T-helper 2 cell (primary cell): ENCODE results near the gene MYO7A.

ENCODE experiments used
- DNase-seq, 5 experiments: peaks; one replicate each; pipeline versions ENCODE4 v3.0.0 to v3.0.0-alpha.2; 2012 to 2022

MYO7A gene

GRCh38 chr11:77187111-77187750 is 59.2 kb downstream of the MYO7A start:
- DNase-seq = no peak

DNA sequence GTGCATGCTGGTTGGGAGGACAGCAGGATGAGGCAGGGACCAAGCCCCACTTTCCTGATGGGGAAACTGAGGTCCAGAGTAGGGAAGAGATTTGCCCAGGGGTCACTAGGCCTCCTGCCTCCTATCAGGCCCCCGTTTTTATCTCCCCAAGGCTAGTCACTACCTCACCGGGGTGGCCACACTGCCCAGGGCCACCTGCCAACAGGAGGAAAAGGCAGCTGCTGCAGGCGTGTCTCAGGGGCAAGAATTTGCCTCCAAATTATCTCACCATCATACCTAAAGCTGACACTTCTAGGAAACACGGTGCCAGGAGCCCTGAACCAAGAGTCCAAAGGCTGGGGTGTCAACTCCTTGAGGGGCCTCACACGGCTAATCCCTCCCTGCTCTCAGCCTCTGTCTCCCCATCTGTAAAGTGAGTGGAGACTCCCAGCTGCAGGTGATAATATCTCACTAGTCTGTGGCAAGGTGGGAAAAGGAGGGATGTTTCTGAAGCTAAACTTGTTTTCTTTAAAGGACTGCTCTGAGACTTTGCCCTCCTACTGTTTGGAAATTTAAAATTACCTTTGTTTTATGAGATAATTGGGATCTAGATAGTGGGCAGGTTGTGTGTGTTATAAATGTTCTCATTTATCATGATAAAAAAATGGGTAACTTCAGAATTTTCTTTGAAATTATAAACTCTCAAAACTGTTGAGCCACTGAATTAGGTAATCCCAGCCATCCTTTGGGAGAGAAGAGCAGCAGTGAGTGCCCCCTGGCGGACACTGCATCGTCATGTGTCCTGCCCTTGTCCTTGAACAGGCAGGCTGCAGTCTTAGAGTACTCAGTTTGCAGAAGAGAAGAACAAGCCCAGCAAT is 60.0 kb downstream of the MYO7A start:
- DNase-seq = peak; percentile 24 to 68 (median 41)

DNA sequence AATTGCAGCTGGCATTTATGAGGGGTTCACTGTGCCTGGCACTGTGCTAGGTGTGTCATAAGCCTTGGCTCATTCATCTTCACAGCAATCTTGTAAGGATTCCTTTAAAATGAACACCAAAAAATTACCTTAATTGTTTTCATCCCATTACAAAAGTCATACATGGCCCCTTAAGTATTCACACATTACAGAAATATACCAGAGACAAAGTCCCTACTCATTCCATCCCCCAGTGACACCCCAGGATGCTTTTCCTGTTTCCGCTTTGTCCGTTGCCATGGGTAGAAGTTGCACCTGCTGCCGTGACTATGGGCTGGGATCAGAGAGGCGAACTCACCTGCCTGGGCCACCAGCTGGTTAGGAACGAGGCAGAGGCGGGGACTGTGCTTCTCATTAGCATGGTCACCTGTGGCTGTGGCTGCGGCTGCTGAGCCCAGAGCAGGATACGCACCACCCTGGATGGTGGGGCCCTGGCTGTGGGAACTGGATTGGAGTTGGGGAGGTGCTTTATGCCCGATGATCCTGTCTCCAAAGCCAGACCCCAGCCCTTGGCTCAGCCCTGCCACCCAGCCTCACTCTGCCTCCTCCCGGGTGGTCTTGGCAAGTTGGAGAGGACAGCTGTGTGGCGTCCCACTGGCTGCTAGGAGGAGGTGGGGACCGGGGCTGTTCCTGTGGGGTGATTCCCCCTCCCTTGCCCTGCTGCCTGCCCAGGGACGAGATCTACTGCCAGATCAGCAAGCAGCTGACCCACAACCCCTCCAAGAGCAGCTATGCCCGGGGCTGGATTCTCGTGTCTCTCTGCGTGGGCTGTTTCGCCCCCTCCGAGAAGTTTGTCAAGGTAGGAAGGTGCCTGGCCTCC is 60.8 kb downstream of the MYO7A start:
- no peak for DNase-seq

DNA sequence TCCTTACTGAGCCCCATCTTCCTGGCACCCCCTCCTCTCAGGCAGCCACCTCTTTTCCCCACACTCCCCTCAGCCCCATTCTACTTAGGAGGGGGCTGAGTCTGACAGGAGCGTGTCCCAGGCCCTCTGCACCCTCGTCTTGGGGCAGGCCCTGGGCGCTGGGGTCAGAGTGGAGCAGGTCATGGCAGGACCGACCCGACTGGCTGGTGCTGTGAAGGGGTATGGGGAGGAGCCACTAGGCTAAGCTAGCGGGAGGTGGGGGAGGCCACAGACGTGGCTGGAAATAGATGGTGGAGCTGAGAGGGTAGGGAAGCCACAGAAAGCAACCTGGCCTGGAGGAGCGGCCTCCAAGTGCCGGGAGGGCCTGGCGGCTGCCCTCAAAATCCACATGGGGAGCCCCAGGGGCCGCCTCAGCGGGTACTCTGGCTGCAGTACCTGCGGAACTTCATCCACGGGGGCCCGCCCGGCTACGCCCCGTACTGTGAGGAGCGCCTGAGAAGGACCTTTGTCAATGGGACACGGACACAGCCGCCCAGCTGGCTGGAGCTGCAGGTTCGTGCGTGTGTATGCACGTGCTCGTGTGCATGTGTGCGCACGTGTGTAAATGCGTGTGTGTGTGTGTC is 61.7 kb downstream of the MYO7A start:
- DNase-seq = no peak

- no peak for DNase-seq
Measured at GRCh38 chr11:77190331-77191075, 62.5 kb downstream of the MYO7A start.

DNA sequence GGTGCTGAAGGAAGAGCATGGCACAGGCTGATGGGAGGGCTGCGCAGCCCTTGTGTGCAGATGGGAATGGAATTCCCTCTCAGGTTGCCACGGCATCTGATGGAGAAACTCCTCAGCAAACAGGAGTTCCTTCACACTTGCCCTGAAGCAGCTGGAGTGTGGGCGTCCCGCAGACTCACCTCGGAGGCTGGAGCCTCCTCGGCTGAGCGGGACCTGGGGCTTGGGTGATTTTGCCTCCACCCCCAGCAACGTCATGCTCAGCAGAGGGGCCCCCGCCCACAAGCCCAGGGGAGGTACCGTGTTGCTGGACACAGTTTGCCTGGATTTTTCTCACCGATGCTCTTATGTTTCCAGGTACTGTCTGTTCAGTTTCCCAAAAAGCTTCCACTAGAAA is 63.4 kb downstream of the MYO7A start:
- no peak for DNase-seq

GRCh38 chr11:77191823-77192495 is 63.9 kb downstream of the MYO7A start:
- peak in 2 of 5 experiments; percentile 28 to 56 for DNase-seq

GRCh38 chr11:77193167-77193566 is 65.1 kb downstream of the MYO7A start:
- DNase-seq = no peak

DNA sequence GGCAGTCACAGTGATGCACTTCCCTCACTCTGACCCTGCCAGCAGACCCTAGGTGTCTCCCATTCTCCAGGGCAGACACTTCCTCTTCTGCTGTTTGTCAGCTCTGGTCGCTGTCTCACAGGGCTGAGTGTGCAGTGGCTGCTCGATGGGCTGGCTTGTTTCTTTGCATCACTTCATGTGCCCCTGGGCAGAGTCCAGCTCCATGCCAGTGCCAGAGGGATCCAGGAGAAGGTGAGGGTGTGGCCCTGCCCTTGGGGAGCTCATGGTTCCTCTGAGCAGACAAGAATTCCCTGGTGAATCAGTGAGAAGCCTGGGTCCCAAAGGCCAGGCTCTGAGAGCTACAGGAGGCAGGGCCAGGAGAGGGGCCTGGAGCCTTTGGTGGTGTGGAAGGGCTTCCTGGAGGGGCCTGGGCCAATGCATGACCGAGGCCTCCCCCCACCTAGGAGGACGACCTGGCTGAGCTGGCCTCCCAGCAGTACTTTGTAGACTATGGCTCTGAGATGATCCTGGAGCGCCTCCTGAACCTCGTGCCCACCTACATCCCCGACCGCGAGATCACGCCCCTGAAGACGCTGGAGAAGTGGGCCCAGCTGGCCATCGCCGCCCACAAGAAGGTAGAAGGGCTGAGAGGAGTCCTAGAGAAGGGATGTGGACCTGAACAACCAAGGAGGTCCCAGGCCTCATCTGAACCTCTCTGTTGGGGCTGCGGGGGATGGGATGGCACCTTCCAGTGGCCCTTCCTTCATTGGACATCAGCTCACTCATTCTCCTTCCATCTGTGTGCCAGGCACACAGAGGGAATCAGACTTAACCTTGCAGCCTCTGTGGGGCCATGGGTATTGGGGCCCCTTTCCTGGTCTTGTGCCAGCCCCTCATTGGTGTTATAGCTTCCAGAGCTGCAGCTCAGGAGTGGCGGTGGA is 66.1 kb downstream of the MYO7A start:
- no peak for DNase-seq

DNA sequence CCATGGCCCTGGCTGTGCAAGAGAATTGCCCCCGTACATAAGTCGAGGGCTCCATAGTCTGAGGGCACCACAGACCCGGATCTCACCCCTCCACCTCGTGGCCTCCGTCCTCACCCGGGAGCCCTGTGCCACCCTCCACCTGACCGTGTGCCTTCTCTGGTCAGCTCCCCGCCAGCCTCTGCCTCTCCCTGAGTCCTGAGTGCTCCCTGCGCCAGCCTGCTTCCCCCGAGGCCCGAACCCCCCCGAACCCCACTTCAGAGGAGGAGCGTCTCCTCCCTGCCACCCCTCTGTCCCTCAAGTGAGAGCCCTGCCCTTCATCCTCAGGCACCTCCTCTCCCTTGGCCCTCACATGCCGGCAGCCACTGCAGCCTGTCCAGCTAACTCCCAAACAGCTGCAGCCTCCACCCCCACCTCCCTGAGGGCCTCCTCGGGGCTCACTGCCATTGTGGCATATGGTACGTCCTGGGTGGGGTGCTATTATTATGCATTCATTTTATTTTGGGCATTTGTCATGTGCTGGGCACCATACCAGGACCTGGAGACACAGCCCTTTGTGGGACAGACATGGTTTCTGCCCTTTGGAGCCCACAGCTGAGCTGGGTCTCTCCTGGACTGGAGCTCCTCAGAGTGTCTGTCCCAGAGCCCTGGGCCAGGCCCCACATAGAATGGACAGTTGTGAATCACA is 67.2 kb downstream of the MYO7A start:
- DNase-seq = no peak

DNA sequence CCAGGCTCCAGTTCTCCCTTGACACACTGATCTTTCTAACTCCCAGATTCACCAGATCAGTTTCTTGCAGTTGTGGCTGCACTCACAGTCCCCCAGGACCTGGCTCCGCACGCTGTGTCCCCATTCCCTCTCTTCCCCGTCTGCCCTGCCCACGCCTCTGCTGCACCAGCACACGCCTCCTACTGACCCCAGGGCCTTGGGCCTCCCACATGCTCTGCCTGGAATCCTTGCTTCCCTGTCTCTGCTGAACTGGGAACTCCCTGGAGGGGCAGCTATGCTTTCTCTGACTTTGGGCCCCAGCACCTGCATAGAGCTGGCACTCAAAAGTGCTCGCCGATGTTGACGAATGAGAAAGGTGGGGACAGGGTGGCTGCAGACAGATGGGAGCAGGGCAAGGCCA is 68.9 kb downstream of the MYO7A start:
- DNase-seq = peak in 1 of 5 experiments; percentile 3

- peak in 1 of 5 experiments; percentile 1 for DNase-seq
Measured at GRCh38 chr11:77197626-77198320, 69.7 kb downstream of the MYO7A start.

DNA sequence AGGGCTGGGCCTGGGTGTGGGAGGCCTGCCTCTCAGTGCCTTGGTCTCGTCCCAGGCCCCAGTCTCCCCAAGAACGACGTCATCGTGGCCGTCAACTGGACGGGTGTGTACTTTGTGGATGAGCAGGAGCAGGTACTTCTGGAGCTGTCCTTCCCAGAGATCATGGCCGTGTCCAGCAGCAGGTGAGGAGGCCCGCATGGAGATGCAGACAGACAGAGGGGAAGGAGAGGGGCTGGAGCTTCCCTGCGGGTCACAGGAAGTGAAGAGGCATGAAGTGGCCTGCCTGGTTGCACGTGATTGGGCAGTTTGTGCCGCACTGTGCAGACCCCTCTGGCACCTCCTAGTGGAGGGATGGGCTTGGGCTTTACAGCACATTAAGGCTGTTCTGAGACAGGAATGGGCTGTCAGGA is 70.4 kb downstream of the MYO7A start:
- DNase-seq = peak in 2 of 5 experiments; percentile 3 to 12

DNA sequence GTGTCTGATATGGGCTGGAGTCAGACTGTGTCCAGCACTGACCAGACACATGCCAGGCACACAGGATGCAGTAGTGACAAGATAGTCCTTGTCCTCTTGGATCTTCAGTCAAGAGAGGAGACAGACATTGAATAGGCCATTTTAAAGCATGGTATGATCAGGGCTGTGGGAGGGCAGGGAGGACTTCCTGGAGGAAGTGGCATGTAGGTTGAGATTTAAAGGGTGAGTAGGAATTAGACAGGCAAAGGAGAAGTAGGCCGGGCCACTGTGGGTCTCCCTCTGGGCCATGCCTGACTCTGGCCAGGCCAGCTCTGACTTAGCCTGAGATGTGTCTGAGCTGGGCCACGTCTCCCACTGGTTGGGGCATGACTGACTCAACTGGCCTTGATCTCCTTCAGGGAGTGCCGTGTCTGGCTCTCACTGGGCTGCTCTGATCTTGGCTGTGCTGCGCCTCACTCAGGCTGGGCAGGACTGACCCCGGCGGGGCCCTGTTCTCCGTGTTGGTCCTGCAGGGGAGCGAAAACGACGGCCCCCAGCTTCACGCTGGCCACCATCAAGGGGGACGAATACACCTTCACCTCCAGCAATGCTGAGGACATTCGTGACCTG is 71.2 kb downstream of the MYO7A start:
- peak in 1 of 5 experiments; percentile 4 for DNase-seq

GRCh38 chr11:77200351-77201268 is 72.6 kb downstream of the MYO7A start:
- DNase-seq = peak in 1 of 5 experiments; percentile 7

DNA sequence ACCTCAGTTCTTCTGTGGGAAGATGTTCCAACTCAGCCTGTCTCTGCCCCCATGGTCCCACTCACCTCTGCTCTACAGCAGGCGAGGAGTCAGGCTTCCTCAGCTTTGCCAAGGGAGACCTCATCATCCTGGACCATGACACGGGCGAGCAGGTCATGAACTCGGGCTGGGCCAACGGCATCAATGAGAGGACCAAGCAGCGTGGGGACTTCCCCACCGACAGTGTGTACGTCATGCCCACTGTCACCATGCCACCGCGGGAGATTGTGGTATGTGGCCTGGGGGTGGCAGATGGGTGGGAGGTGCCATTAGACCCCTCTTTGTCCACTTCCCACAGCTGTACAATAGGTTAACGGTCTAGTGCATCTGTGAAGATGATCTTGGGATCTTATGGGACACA is 73.3 kb downstream of the MYO7A start:
- DNase-seq = no peak
